Activated naive CD4-positive, alpha-beta T cell treated with anti-CD3 and anti-CD28 coated beads for 36 hours (primary cell): ENCODE results near the gene IL17RE. TPM values are rescaled to one million over a fixed set of nuclear protein-coding genes. Genes with fewer than 3 reads are reported as not detected.
A peak's percentile ranks its signal among the peaks of the same experiment; 100 is the strongest.
"Not testable (repeated sequence)": the region's sequence is repeated elsewhere in the genome, so short reads cannot be mapped to it uniquely, and the experiment has no call there.

Experiments
- CTCF ChIA-PET: fragments of 350-600 bp; sonication (Branson Sonifier 250); formaldehyde crosslinking; loops from one replicate; lab custom pipeline; 2021; ENCODE audit warnings: antibody characterized with exemption; lab: Charles Lee
- DNase-seq: peaks from one replicate; pipeline ENCODE4 v3.0.0-alpha.2; 2020
- H3K27ac Mint-ChIP-seq: one replicate; pipeline ENCODE4 v1.8.0; 2021; ENCODE audit warnings: mild to moderate bottlenecking, mixed read lengths
- H3K27me3 Mint-ChIP-seq: one replicate; pipeline ENCODE4 v1.8.0; 2021; ENCODE audit warnings: low read depth, mixed read lengths
- H3K36me3 Mint-ChIP-seq: one replicate; pipeline ENCODE4 v1.8.0; 2021; ENCODE audit warnings: low read depth, mixed read lengths
- H3K4me1 Mint-ChIP-seq: one replicate; pipeline ENCODE4 v1.8.0; 2021; ENCODE audit warnings: low read depth, mixed read lengths
- H3K4me3 Mint-ChIP-seq: one replicate; pipeline ENCODE4 v1.8.0; 2021; ENCODE audit warnings: mild to moderate bottlenecking, moderate library complexity, mixed read lengths
- H3K9me3 Mint-ChIP-seq: one replicate; pipeline ENCODE4 v1.8.0; 2021; ENCODE audit warnings: mixed read lengths
- intact Hi-C: fragments of 100-400 bp; cut with micrococcal nuclease; formaldehyde crosslinking; loops from one replicate; pipeline ENCODE4 v1.15.1; 2023
- total RNA-seq, 2 experiments: library from RNA; stranded (reverse); gene quantifications; one replicate each; pipeline ENCODE4 v1.2.3, GENCODE V29; 2021

IL17RE gene
- total RNA-seq: under 1 TPM; 0.24 to 0.25 TPM

- H3K9me3 Mint-ChIP-seq: no peaks in the 10 kb centered on the region
- no peak within 1 kb of the TSS for H3K4me3 Mint-ChIP-seq
- CTCF ChIA-PET: interaction anchor here (1.0 to 1.6 kb wide), 4 partner anchors 9 to 30 kb away, joined by 3 to 9 read pairs (median 4); partner anchors contain the start of genes CRELD1 and JAGN1
- DNase-seq: no peak
- no peaks in the 10 kb centered on the region for H3K36me3 Mint-ChIP-seq
- H3K27ac Mint-ChIP-seq: no peak within 1 kb of the TSS
- H3K27me3 Mint-ChIP-seq: no peaks in the 10 kb centered on the region
- intact Hi-C loops: loop anchor here (2.0 kb wide), 1 partner anchor 58 kb away; the partner anchor contains the start of gene RPUSD3
- peaks cover 38% of the 10 kb centered on the region for H3K4me1 Mint-ChIP-seq
These were observed at the start of gene IL17RE for GRCh38 chr3:9902372-9903237. Gene IL17RE, plus strand, starts transcription at chr3:9902848. Its CDS starts 85 bp downstream, at chr3:9902933.

- H3K27me3 Mint-ChIP-seq, DNase-seq, H3K27ac Mint-ChIP-seq, H3K9me3 Mint-ChIP-seq, intact Hi-C loops, H3K4me1 Mint-ChIP-seq, H3K36me3 Mint-ChIP-seq, H3K4me3 Mint-ChIP-seq: not testable (repeated sequence)
- CTCF ChIA-PET: interaction anchor here (0.6 to 0.9 kb wide), 2 partner anchors 71 to 78 kb away, joined by 3 read pairs; no protein-coding TSS in a partner anchor
These were observed 48.2 kb upstream of the IL17RE start for GRCh38 chr3:9854291-9854940.

- Mint-ChIP-seq H3K4me3 (no peak overlapping the region), H3K27me3 (peaks cover 2% of the 10 kb centered on the region), H3K27ac (no peak overlapping the region), H3K36me3 (no peaks in the 10 kb centered on the region), H3K9me3 (no peaks in the 10 kb centered on the region), H3K4me1 (no peaks in the 10 kb centered on the region)
- no peak for DNase-seq
- intact Hi-C loops: no loop called here
- CTCF ChIA-PET: interaction anchor here (0.6 to 0.9 kb wide), 2 partner anchors 77 to 141 kb away, joined by 3 to 5 read pairs; no protein-coding TSS in a partner anchor
These were observed 47.1 kb upstream of the IL17RE start for GRCh38 chr3:9855594-9855993.

- Mint-ChIP-seq H3K27me3 (peaks cover 9% of the 10 kb centered on the region), H3K4me1 (peaks cover 2% of the 10 kb centered on the region), H3K27ac (no peak overlapping the region), H3K9me3 (no peaks in the 10 kb centered on the region), H3K36me3 (no peaks in the 10 kb centered on the region), H3K4me3 (no peak overlapping the region)
- DNase-seq: no peak
- intact Hi-C loops: no loop called here
- CTCF ChIA-PET: no interaction called here
These were observed 43.1 kb upstream of the IL17RE start for GRCh38 chr3:9859530-9860025.

- CTCF ChIA-PET: no interaction called here
- H3K9me3 Mint-ChIP-seq: no peaks in the 10 kb centered on the region
These were observed 41.4 kb upstream of the IL17RE start for GRCh38 chr3:9861201-9861600.

GRCh38 chr3:9861626-9862130 is 41.0 kb upstream of the IL17RE start:
- Mint-ChIP-seq H3K36me3 (no peaks in the 10 kb centered on the region), H3K9me3 (no peaks in the 10 kb centered on the region), H3K4me1 (peaks cover 2% of the 10 kb centered on the region), H3K27ac (no peak overlapping the region), H3K4me3 (no peak overlapping the region), H3K27me3 (peaks cover 9% of the 10 kb centered on the region)
- intact Hi-C loops: no loop called here
- no peak for DNase-seq
- CTCF ChIA-PET: no interaction called here

More at GRCh38 chr3:9861201-9861600, 41.4 kb upstream of the IL17RE start:
- H3K36me3 Mint-ChIP-seq: no peaks in the 10 kb centered on the region
- H3K27me3 Mint-ChIP-seq: peaks cover 9% of the 10 kb centered on the region
- no peak overlapping the region for H3K4me3 Mint-ChIP-seq
- intact Hi-C loops: no loop called here
- H3K4me1 Mint-ChIP-seq: peaks cover 2% of the 10 kb centered on the region
- DNase-seq: no peak
- no peak overlapping the region for H3K27ac Mint-ChIP-seq

- no peak overlapping the region for H3K27ac Mint-ChIP-seq
- no peaks in the 10 kb centered on the region for H3K9me3 Mint-ChIP-seq
- DNase-seq: peak; percentile 24
- no peaks in the 10 kb centered on the region for H3K36me3 Mint-ChIP-seq
- CTCF ChIA-PET: no interaction called here
- peaks cover 9% of the 10 kb centered on the region for H3K27me3 Mint-ChIP-seq
- H3K4me1 Mint-ChIP-seq: peaks cover 2% of the 10 kb centered on the region
- intact Hi-C loops: no loop called here
- H3K4me3 Mint-ChIP-seq: no peak overlapping the region
These were observed 40.1 kb upstream of the IL17RE start for GRCh38 chr3:9862391-9863057.

- H3K4me1 Mint-ChIP-seq: peaks cover 2% of the 10 kb centered on the region
- no peaks in the 10 kb centered on the region for H3K9me3 Mint-ChIP-seq
- peaks cover 9% of the 10 kb centered on the region for H3K27me3 Mint-ChIP-seq
- intact Hi-C loops: no loop called here
- no peak overlapping the region for H3K4me3 Mint-ChIP-seq
- DNase-seq: no peak
- H3K27ac Mint-ChIP-seq: no peak overlapping the region
- no peaks in the 10 kb centered on the region for H3K36me3 Mint-ChIP-seq
- CTCF ChIA-PET: no interaction called here
These were observed 39.4 kb upstream of the IL17RE start for GRCh38 chr3:9863058-9863772.

GRCh38 chr3:9864200-9864927 is 38.3 kb upstream of the IL17RE start:
- no peak for DNase-seq

GRCh38 chr3:9865125-9865637 is 37.5 kb upstream of the IL17RE start:
- H3K9me3 Mint-ChIP-seq, H3K4me3 Mint-ChIP-seq, H3K27ac Mint-ChIP-seq, DNase-seq, H3K36me3 Mint-ChIP-seq, H3K4me1 Mint-ChIP-seq, intact Hi-C loops, H3K27me3 Mint-ChIP-seq: not testable (repeated sequence)
- CTCF ChIA-PET: interaction anchor here (0.9 to 2.1 kb wide), 4 partner anchors 10 to 68 kb away, joined by 3 to 4 read pairs (median 3); partner anchors contain the start of genes CRELD1 and JAGN1

More at GRCh38 chr3:9864200-9864927, 38.3 kb upstream of the IL17RE start:
- H3K36me3 Mint-ChIP-seq: no peaks in the 10 kb centered on the region
- H3K9me3 Mint-ChIP-seq: no peaks in the 10 kb centered on the region
- H3K4me1 Mint-ChIP-seq: peaks cover 2% of the 10 kb centered on the region
- no peak overlapping the region for H3K4me3 Mint-ChIP-seq
- H3K27ac Mint-ChIP-seq: no peak overlapping the region
- peaks cover 9% of the 10 kb centered on the region for H3K27me3 Mint-ChIP-seq
- intact Hi-C loops: no loop called here
- CTCF ChIA-PET: interaction anchor here (0.6 to 0.9 kb wide), 4 partner anchors 11 to 782 kb away, joined by 3 to 7 read pairs (median 4); partner anchors contain the start of gene CIDEC
